Measurements from ENCODE around the gene PDE7B.
"Not testable (repeated sequence)": the region's sequence is repeated elsewhere in the genome, so short reads cannot be mapped to it uniquely, and the experiment has no call there.

PDE7B gene

GRCh38 chr6:136123468-136123867 is 272.0 kb downstream of the PDE7B start:
- DNase-seq = no peak

GRCh38 chr6:136125585-136125984 is 274.1 kb downstream of the PDE7B start:
- no peak for DNase-seq

GRCh38 chr6:136127873-136128272 is 276.4 kb downstream of the PDE7B start:
- DNase-seq = no peak

- DNase-seq = no peak
Observed at GRCh38 chr6:136129365-136129764, 277.9 kb downstream of the PDE7B start.

- DNase-seq = no peak
Observed at GRCh38 chr6:136134268-136134667, 282.8 kb downstream of the PDE7B start.

- no peak for DNase-seq
Observed at GRCh38 chr6:136134751-136135150, 283.2 kb downstream of the PDE7B start.

- DNase-seq = no peak
Observed at GRCh38 chr6:136136274-136136673, 284.8 kb downstream of the PDE7B start.

GRCh38 chr6:136137008-136137692 is 285.6 kb downstream of the PDE7B start:
- peak; percentile 40 for DNase-seq

GRCh38 chr6:136137739-136138402 is 286.4 kb downstream of the PDE7B start:
- DNase-seq = no peak

GRCh38 chr6:136139111-136139510 is 287.6 kb downstream of the PDE7B start:
- not testable (repeated sequence) for DNase-seq

- DNase-seq = no peak
Observed at GRCh38 chr6:136144251-136145023, 292.9 kb downstream of the PDE7B start.

- no peak for DNase-seq
Observed at GRCh38 chr6:136146130-136146529, 294.6 kb downstream of the PDE7B start.

- no peak for DNase-seq
Observed at GRCh38 chr6:136147342-136147741, 295.8 kb downstream of the PDE7B start.

- DNase-seq = no peak
Observed at GRCh38 chr6:136148051-136148450, 296.6 kb downstream of the PDE7B start.

- no peak for DNase-seq
Observed at GRCh38 chr6:136148523-136148922, 297.0 kb downstream of the PDE7B start.

GRCh38 chr6:136149311-136149710 is 297.8 kb downstream of the PDE7B start:
- no peak for DNase-seq

GRCh38 chr6:136150961-136151360 is 299.5 kb downstream of the PDE7B start:
- no peak for DNase-seq

- DNase-seq = no peak
Observed at GRCh38 chr6:136153707-136154375, 302.3 kb downstream of the PDE7B start.

GRCh38 chr6:136155191-136155590 is 303.7 kb downstream of the PDE7B start:
- DNase-seq = no peak

- no peak for DNase-seq
Observed at GRCh38 chr6:136157743-136158142, 306.2 kb downstream of the PDE7B start.

- no peak for DNase-seq
Observed at GRCh38 chr6:136158387-136158821, 306.9 kb downstream of the PDE7B start.

GRCh38 chr6:136158971-136159370 is 307.5 kb downstream of the PDE7B start:
- DNase-seq = no peak

- no peak for DNase-seq
Observed at GRCh38 chr6:136160250-136160649, 308.7 kb downstream of the PDE7B start.

Measured in NCI-H774 (cell line).